Endothelial cell of umbilical vein (primary cell): Measurements from ENCODE around the gene DNAJB1. TPM values are rescaled to one million over a fixed set of nuclear protein-coding genes. Genes with fewer than 3 reads are reported as not detected.

Experiments
- BruUV-seq: library from RNA; stranded (reverse); fragments of 400-500 nt; replicated peaks from 2 replicates; lab custom pipeline; 2021; lab: Mats Ljungman, UMichigan
- CTCF ChIA-PET: fragments of 300-600, 350-600 bp; sonication (Branson Sonifier 250); formaldehyde crosslinking; loops from one replicate; lab custom pipeline; 2021; ENCODE audit warnings: antibody characterized with exemption, inconsistent platforms; lab: Charles Lee
- POLR2A ChIA-PET: fragments of 300-600, 350-600 bp; sonication (Branson Sonifier 250); formaldehyde crosslinking; loops from one replicate; lab custom pipeline; 2021; ENCODE audit warnings: antibody characterized with exemption, inconsistent platforms; lab: Charles Lee
- DNase-seq: peaks from one replicate; pipeline ENCODE4 v3.0.0-alpha.2; 2011; ENCODE audit warnings: low read depth, low spot score
- FAIRE-seq: peaks from 2 replicates; lab custom pipeline; 2011; peaks lifted over from hg19 to GRCh38; lab: Jason Lieb, UNC
- H2AFZ ChIP-seq: 2 replicates; pipeline ENCODE4 v1.6.0; 2012; ENCODE audit warnings: low read depth, low read length, control low read depth, inconsistent platforms
- H3K27ac ChIP-seq: 2 replicates; pipeline ENCODE4 v1.5.1; 2011; ENCODE audit warnings: low read depth, mild to moderate bottlenecking, control low read depth, low read length, moderate library complexity; ENCODE audit not compliant: insufficient read depth
- H3K27me3 ChIP-seq, 2 experiments: 2 replicates each; pipeline versions ENCODE4 v1.6.0 to v1.6.1; 2011; ENCODE audit warnings: low read length in 2 of 2, mixed read lengths in 1 of 2; ENCODE audit not compliant: control insufficient read depth in 2 of 2, insufficient read depth in 2 of 2
- H3K36me3 ChIP-seq, 2 experiments: 2 replicates in 1 of 2; 3 replicates in 1 of 2; pipeline ENCODE4 v1.5.1; 2011; ENCODE audit warnings: low read length in 2 of 2, mild to moderate bottlenecking in 1 of 2, moderate library complexity in 1 of 2; ENCODE audit not compliant: control insufficient read depth in 2 of 2, insufficient read depth in 2 of 2; ENCODE audit errors: extremely low read depth in 1 of 2
- H3K4me1 ChIP-seq: 3 replicates; pipeline ENCODE4 v1.5.1; 2011; ENCODE audit warnings: mild to moderate bottlenecking, low read length; ENCODE audit not compliant: control insufficient read depth, insufficient read depth; ENCODE audit errors: extremely low read depth
- H3K4me2 ChIP-seq: 2 replicates; pipeline ENCODE4 v1.6.1; 2011; ENCODE audit warnings: low read length, control low read depth, mixed read lengths; ENCODE audit not compliant: insufficient read depth
- H3K4me3 ChIP-seq, 3 experiments: fragments of 200-600 bp in 1 of 3; sonication (generic), shearing (Covaris generic) in 1 of 3; replicated peaks in 1 of 3; 2 replicates each; pipeline ENCODE4 v1.5.1; 2011 to 2016; ENCODE audit warnings: control low read depth in 3 of 3, low read length in 3 of 3, mild to moderate bottlenecking in 2 of 3, inconsistent platforms in 1 of 3, low read depth in 1 of 3, moderate library complexity in 1 of 3; ENCODE audit not compliant: insufficient read depth in 1 of 3
- H3K79me2 ChIP-seq: 2 replicates; pipeline ENCODE4 v1.6.0; 2012; ENCODE audit warnings: low read length, inconsistent platforms; ENCODE audit not compliant: control insufficient read depth, insufficient read depth
- H3K9ac ChIP-seq: replicated peaks from 2 replicates; pipeline ENCODE3; 2011; ENCODE audit warnings: low read length, control low read depth; ENCODE audit not compliant: insufficient read depth; ENCODE audit errors: extremely low read depth
- H3K9me1 ChIP-seq: replicated peaks from 3 replicates; pipeline ENCODE4 v1.6.0; 2011; ENCODE audit warnings: mild to moderate bottlenecking, low read length; ENCODE audit not compliant: control insufficient read depth, insufficient read depth; ENCODE audit errors: extremely low read depth
- H3K9me3 ChIP-seq: replicated peaks from 2 replicates; pipeline ENCODE4 v1.5.1; 2012; ENCODE audit warnings: low read length, inconsistent platforms; ENCODE audit not compliant: control insufficient read depth, insufficient read depth
- H4K20me1 ChIP-seq: replicated peaks from 2 replicates; pipeline ENCODE3; 2011; ENCODE audit warnings: mild to moderate bottlenecking, low read length; ENCODE audit not compliant: control insufficient read depth, insufficient read depth; ENCODE audit errors: extremely low read depth
- CTCF ChIP-seq, 2 donors: IDR thresholded peaks; 1 replicate in 1 of 2; 2 replicates in 1 of 2; pipeline ENCODE4 v1.5.1; 2011; ENCODE audit warnings: low read length in 2 of 2, mild to moderate bottlenecking in 2 of 2, moderate library complexity in 2 of 2, control low read depth in 1 of 2, inconsistent platforms in 1 of 2, low read depth in 1 of 2; ENCODE audit not compliant: insufficient read depth in 1 of 2; ENCODE audit errors: extremely low read depth in 1 of 2
- EZH2 ChIP-seq: IDR thresholded peaks from 2 replicates; pipeline ENCODE4 v1.6.1; 2012; ENCODE audit warnings: borderline replicate concordance, low read depth, mild to moderate bottlenecking, moderate library complexity, low read length, inconsistent platforms; ENCODE audit not compliant: severe bottlenecking
- FOS ChIP-seq: IDR thresholded peaks from 2 replicates; pipeline ENCODE4 v1.6.1; 2011; ENCODE audit warnings: mild to moderate bottlenecking, low read length, moderate library complexity, borderline replicate concordance; ENCODE audit not compliant: insufficient read depth
- GATA2 ChIP-seq: IDR thresholded peaks from 2 replicates; pipeline ENCODE4 v1.7.0; 2011; ENCODE audit warnings: low read depth, mild to moderate bottlenecking, moderate library complexity, mixed read lengths, low read length; ENCODE audit not compliant: insufficient read length, insufficient read depth
- JUN ChIP-seq: IDR thresholded peaks from 2 replicates; pipeline ENCODE4 v1.6.1; 2011; ENCODE audit warnings: borderline replicate concordance, low read depth; ENCODE audit not compliant: insufficient read length, insufficient read depth
- MAX ChIP-seq: IDR thresholded peaks from 2 replicates; pipeline ENCODE4 v1.6.1; 2011; ENCODE audit not compliant: insufficient read depth, insufficient read length
- MYC ChIP-seq: IDR thresholded peaks from one replicate; pipeline ENCODE4 v1.6.1; 2011; ENCODE audit warnings: mild to moderate bottlenecking, low read depth, low read length
- POLR2A ChIP-seq: IDR thresholded peaks from 2 replicates; pipeline ENCODE4 v1.6.1; 2012; ENCODE audit warnings: low read depth, mild to moderate bottlenecking, control low read depth, low read length
- POLR2AphosphoS5 ChIP-seq: IDR thresholded peaks from 2 replicates; pipeline ENCODE4 v1.6.1; 2012; ENCODE audit warnings: low read depth, mild to moderate bottlenecking, control low read depth, low read length, moderate library complexity; ENCODE audit not compliant: insufficient read depth
- dilution Hi-C: fragments of 300-500 bp; cut with MboI; formaldehyde crosslinking; loops from one replicate; pipeline ENCODE4 v1.15.0; 2019; ENCODE audit warnings: low sequenced_read_pairs; ENCODE audit not compliant: extremely low pct_ligation_motif_present
- intact Hi-C: fragments of 100-400 bp; cut with micrococcal nuclease; formaldehyde crosslinking; loops from one replicate; pipeline ENCODE4 v1.10.0; 2022
- polyA plus RNA-seq, 4 experiments: library from polyadenylated mRNA; depleted of rRNA in 3 of 4; stranded (reverse) in 3 of 4; unstranded in 1 of 4; fragments of >200 nt; gene quantifications; 2 replicates each; pipeline versions ENCODE4 v1.2.1 to v1.2.3, GENCODE V29; 2011 to 2012; ENCODE audit warnings: missing spikeins in 1 of 4
- total RNA-seq: library from RNA; stranded (reverse); gene quantifications from 2 replicates; pipeline ENCODE4 v1.2.3, GENCODE V29; 2021

The DNAJB1 gene
- total and polyA plus RNA-seq, 2 donors (not counting 3 experiments of a cell fraction or from before 2014, with no cell fraction given), result 58.6 to 59.8 TPM

GRCh38 chr19:14563989-14564651, 45.9 kb upstream of the DNAJB1 start:
- Histone ChIP-seq H3K79me2 (peaks cover 5% of the 10 kb centered on the region), H3K4me2 (no peak overlapping the region), H3K9me3 (no peaks in the 10 kb centered on the region), H2AFZ (no peak overlapping the region), H3K27me3 (no peaks in the 10 kb centered on the region), H3K9me1 (no peaks in the 10 kb centered on the region), H3K36me3 (peaks cover 0 to 11% of the 10 kb centered on the region in 2 experiments), H4K20me1 (no peaks in the 10 kb centered on the region), H3K27ac (no peak overlapping the region), H3K4me3 (no peak overlapping the region), H3K9ac (no peak overlapping the region), H3K4me1 (peaks cover 6% of the 10 kb centered on the region)
- intact Hi-C loops (no loop called here), dilution Hi-C loops (no loop called here)
- CTCF ChIA-PET, result no interaction called here
- DNase-seq (no peak), FAIRE-seq (no peak)
- POLR2A ChIA-PET, result no interaction called here
- TF ChIP-seq MAX (no peak), GATA2 (no peak), MYC (no peak), POLR2A (no peak), CTCF (IDR thresholded peaks at IDR 0.05; ENCODE audit: extremely low read depth in 1 of 2, insufficient read depth in 1 of 2, low read depth in 1 of 2, low read length in 2 of 2) (no peak), JUN (no peak), POLR2AphosphoS5 (no peak), EZH2 (no peak), FOS (no peak)
- BruUV-seq, result no TSS peak
